Epidermal melanocyte (primary cell): ENCODE data around the gene PBX3.

Source experiments
- DNase-seq: peaks from one replicate; pipeline ENCODE4 v3.0.0; 2011; ENCODE audit warnings: low spot score; ENCODE audit not compliant: insufficient read length

Gene PBX3

DNA sequence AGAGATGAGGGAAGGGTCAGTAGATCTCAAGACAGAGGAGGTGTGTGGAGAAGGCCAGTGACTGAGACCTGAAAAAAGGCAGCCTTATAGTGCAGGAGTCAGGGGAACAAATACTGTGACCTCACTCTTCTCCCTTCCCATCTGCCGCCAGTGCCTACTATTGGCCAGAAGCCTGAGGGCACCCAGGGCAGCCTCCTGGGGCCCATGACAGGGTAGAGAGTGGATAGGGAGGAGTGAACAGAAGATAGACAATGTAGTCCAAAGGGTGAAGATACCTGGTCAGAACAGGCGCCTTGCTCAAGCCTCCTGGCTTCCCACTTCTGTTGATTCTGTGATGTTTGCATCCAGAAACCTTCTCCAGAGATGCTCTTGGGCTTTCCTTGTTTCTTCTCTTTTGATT is 196.7 kb downstream of the PBX3 start:
- no peak for DNase-seq

DNA sequence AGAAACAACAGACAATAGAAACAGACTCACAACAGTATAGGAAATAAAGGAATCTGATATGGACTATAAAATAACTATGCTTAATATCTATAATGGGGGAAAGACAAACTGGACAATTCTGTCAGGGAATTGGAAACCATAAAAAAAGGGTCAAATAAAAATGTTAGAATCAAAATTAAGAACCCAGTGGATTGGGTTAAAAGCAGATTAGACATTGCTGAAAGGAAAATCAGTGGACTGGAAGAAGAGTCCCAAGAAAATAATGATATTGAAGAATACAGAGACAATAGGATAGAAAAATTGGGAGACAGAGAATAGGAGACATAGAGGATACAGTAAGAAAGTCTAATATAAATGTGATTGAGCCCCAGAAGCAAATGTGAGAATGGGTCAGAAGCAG is 199.2 kb downstream of the PBX3 start:
- DNase-seq = no peak

GRCh38 chr9:125948887-125949596 is 201.9 kb downstream of the PBX3 start:
- DNase-seq = no peak

- no peak for DNase-seq
Observed at GRCh38 chr9:125949703-125950460, 202.7 kb downstream of the PBX3 start.

GRCh38 chr9:125950880-125951471 is 203.8 kb downstream of the PBX3 start:
- no peak for DNase-seq

DNA sequence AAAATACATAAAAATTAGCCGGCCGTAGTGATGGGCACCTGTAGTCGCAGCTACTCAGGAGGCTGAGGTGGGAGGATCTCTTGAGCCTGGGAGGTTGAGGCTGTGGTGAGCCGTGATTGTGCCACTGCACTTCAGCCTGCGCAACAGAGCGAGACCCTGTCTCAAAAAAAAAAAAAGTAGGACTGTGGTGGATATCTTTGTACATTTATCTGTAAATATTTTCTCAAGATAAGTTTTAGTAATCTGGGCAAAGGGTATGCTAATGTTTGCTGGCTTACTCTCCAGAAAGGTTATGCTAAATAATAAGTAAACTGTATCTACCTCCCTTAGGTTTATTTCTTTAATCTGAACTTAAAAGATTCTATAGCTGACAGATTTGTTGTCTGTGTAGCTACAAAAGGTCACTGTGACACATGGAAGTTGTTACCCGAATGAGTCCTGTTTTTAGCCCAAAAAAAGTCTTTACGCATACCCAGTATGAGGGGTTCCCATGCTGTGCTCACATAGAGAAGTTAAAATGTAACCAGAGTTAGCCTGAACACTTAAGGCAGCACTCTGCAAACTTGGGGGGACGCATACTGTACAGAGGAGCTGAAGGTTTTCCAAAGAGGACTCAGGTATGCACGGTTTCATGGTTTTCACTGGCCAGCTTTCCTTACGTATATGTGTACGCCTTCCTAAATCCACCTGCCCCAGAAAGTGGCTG is 206.3 kb downstream of the PBX3 start:
- no peak for DNase-seq

- DNase-seq = no peak
Observed at GRCh38 chr9:125956102-125956501, 208.9 kb downstream of the PBX3 start.

GRCh38 chr9:125959315-125959714 is 212.1 kb downstream of the PBX3 start:
- no peak for DNase-seq

DNA sequence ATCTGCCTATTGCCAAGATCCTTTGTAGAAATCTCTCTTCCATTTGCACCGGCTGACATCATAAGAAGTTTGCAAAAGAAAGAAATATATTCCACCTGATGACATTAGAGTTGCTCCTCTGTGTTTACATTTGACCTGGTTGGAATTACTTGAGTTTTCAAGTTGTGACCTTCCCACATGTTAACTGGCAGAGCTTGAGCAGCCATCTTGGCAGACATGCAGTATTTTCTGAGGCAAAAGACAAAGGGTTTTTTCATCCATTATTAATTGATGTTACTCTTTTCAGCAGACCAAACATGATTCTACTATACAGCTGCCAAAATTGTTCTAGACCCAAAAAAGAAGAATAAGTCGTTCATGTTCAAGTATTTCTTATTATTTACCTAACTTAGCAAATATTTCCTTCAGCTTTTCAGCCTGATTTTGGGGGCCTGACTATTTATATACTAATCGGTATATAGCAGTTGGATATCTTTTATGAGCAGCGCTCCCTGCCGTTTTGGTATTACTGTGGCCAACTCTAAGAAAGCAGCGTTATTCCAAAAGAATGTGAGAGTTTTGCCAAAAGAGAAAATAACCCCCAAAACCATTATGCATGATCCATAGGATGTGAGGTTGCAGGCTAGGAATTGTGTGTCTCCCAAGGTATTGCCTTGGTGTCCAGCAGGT is 212.9 kb downstream of the PBX3 start:
- no peak for DNase-seq

DNA sequence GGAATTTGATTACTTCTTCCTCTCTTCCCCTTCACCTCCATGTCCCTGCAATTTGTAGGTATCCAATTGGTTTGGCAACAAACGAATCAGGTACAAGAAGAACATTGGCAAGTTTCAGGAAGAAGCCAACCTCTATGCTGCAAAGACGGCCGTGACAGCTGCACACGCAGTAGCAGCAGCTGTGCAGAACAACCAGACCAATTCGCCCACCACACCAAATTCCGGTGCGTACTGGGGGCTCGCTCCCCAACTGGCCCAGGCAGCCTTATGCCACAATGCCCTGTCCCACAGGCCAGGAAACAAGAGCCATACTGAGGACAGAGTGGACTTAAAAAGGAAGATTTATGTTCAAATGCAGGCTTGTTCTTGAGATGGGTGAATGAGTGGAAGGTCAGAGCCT is 213.5 kb downstream of the PBX3 start:
- no peak for DNase-seq

DNA sequence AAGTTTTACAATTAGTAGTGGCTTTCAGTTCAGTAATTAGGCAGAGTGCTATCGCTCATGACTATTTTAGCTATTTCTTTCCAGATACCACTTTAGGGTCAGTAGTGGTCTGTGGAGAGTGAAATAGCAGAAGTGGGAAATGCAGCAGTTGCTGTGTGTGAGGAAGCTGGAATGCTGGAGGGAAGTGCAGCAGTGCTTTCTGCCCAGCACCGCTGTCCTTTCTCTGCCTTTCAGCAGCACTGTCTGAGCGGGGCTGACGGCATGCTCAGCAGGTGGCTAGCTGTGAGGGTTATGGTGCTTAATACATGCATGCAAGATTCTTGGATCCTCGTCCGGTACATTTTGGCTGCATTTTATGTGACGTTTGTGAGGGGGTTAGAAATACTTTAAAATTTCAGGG is 213.9 kb downstream of the PBX3 start:
- DNase-seq = no peak

GRCh38 chr9:125963932-125964331 is 216.8 kb downstream of the PBX3 start:
- no peak for DNase-seq

DNA sequence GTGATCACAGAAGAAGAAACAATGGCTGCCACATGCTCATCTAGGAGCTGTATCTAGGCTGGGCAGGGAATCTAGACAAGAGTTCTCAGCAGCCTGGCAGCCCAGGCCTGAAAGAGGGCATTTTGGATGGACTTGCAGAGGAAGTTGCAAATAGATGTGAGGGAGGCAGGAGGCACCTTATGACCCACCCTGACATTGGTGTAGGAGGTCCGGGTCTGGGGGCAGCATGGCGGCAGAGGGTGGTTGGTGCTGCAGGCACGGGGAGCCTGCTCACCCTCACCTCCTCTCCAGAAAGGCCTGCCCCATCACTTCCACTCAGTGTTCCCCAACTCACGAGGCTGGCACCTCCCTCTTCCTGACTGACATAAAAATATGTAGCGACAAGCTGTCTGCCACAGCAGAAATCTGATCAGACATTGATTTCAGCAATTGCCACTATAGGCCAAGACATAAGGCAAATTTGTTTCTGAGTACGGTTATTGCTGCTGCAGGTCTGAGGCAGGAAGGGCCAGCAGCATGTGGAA is 217.6 kb downstream of the PBX3 start:
- no peak for DNase-seq

DNA sequence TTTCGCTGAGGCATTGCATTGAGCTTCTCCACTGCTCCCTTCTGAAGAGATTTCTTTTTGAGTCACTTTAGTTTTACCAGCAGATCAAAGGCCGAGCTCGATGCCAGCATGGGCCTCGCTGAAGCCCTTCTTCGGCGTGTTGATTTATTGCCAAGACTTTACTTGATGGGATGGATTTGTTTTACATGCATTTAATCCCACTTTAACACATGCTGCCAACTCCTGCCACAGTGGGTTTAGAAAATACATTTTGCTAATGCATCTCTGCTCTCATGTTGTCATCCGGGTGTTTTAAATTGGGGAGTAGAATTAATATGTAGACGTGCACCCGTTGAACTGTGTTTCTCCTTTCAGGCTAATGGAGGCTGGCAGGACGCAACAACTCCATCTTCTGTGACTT is 218.3 kb downstream of the PBX3 start:
- no peak for DNase-seq

- no peak for DNase-seq
Observed at GRCh38 chr9:125966466-125966865, 219.3 kb downstream of the PBX3 start.

DNA sequence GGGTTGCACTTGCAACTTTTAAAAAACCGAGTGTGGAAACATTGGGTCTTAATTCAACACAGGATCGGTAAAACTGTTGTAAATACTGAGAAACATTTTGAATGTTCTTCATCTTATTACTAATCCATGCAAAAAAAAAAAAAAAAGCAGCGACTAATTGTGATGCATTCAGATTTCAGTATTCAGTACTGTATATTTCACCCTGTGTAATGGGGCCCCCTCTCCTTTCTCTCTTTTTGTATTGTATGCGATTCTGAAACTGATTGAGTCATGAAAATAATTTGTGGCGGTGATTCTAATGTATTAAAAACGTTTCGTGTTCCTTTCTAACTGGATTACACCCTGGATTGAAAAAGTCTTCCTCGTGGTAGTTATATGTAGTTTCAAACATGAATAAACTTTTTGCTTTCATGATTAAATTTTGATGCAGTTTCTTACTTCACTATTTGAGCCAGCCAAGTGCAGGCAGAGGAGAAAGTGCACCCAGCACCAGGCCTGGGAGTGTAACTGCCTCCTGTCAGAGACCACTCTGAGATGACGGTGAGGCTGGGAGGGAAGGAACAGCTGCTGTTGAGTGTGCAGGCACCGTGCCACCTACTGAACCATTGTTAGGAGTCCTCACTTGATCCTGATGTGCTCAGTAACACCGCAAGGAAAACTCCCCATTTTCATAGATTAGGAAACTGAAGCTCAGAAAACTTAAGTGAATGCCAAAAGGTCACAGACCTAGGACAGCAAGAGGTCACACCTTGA is 220.0 kb downstream of the PBX3 start:
- no peak for DNase-seq

DNA sequence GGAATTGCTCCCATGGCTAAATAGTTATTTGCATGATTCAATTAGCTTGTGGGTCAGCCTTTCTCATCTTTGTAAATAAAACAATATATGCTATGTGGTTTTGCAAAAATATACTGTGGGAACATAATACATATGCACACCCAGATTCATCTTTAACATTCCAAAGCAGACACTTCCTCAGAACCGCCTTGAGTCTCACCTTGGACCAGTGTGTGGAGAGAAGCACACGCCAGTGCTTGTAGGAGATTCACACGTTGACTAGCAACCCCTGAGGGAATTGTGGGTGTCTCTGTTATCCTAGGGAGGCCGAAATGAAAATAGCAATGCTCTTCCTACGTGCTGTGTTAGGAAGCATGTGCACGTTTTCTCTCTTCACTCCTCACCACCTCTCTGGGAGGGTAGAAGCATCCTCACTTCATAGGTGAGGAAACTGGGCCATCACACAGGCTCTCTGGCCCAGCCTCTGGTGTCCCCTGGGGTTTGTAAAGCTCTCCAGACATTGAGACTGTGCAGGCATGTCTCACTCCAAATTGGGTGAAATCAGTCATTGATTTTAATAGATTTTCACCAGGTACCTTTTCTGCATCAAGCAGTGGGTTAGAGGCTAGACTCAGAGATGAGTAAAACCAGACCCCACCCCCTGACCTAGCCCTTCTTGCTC is 221.7 kb downstream of the PBX3 start:
- DNase-seq = no peak

DNA sequence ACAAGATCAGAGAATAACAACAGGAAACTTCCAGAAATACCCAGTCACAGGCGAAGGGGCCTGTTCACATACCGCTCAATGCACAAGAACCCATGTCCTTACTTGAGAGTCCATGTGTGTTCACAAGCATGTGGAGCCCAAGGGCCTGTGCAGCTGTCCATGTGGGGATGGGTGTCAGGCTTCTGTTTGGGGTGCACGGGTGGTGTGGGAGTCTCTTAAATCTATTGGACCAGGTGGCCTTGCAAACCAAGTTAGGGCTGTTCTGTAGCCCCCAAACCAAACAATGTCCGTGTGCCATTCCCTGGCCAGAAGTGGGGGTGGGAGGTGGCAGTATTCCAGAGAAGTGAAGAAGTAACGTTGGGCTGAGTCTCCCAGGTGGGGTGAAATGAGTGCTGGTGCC is 222.3 kb downstream of the PBX3 start:
- DNase-seq = no peak

DNA sequence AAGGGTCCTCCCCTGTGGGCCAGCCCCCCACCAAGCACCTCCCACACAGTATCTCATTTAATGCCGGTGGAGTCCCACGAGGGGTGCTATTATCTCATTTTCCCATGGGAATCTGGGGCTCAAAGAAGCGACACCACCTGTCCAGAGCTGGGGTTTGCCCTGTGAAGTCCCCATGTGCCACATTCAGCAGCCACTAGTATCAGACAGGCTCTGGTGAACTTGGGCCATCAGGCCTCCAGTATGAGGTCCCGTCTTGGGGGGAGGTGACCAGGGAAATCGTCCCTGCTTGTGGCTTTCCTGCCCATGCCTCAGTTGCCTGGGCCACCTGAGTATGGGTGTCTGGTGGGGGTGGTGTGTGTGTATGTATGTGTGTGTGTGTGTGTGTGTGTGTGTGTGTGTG is 222.7 kb downstream of the PBX3 start:
- no peak for DNase-seq

- DNase-seq = no peak
Observed at GRCh38 chr9:125970340-125970739, 223.2 kb downstream of the PBX3 start.
